ENCODE data around the gene RAB20.
"Not testable (repeated sequence)": the region's sequence is repeated elsewhere in the genome, so short reads cannot be mapped to it uniquely, and the experiment has no call there.

RAB20 gene

GRCh38 chr13:110575322-110576069, 14.0 kb upstream of the RAB20 start:
- DNase-seq, result no peak

- no peak for DNase-seq
Observed at GRCh38 chr13:110574161-110574560, 12.6 kb upstream of the RAB20 start.

- DNase-seq, result no peak
Observed at GRCh38 chr13:110572778-110573118, 11.2 kb upstream of the RAB20 start.

- no peak for DNase-seq
Observed at GRCh38 chr13:110571896-110572777, 10.6 kb upstream of the RAB20 start.

- no peak for DNase-seq
Observed at GRCh38 chr13:110570886-110571285, 9.4 kb upstream of the RAB20 start.

GRCh38 chr13:110569962-110570361, 8.4 kb upstream of the RAB20 start:
- DNase-seq, result not testable (repeated sequence)

- DNase-seq, result no peak
Observed at GRCh38 chr13:110568612-110569011, 7.1 kb upstream of the RAB20 start.

GRCh38 chr13:110566171-110566570, 4.6 kb upstream of the RAB20 start:
- DNase-seq, result no peak

GRCh38 chr13:110565296-110565695, 3.8 kb upstream of the RAB20 start:
- no peak for DNase-seq

- no peak for DNase-seq
Observed at GRCh38 chr13:110564472-110564985, 3.0 kb upstream of the RAB20 start.

- no peak for DNase-seq
Observed at GRCh38 chr13:110563463-110563774, 1.9 kb upstream of the RAB20 start.

GRCh38 chr13:110562696-110563462, 1.4 kb upstream of the RAB20 start:
- no peak for DNase-seq

GRCh38 chr13:110562036-110562597, 595 bp upstream of the RAB20 start:
- no peak for DNase-seq

- no peak for DNase-seq
Observed at GRCh38 chr13:110560601-110561343, 750 bp downstream of the RAB20 start.

- no peak for DNase-seq
Observed at GRCh38 chr13:110559986-110560385, 1.5 kb downstream of the RAB20 start.

GRCh38 chr13:110559429-110559943, 2.0 kb downstream of the RAB20 start:
- DNase-seq, result no peak

GRCh38 chr13:110557610-110558305, 3.8 kb downstream of the RAB20 start:
- DNase-seq, result no peak

GRCh38 chr13:110557082-110557481, 4.4 kb downstream of the RAB20 start:
- no peak for DNase-seq

- no peak for DNase-seq
Observed at GRCh38 chr13:110556224-110556606, 5.3 kb downstream of the RAB20 start.

- DNase-seq, result no peak
Observed at GRCh38 chr13:110555601-110556223, 5.8 kb downstream of the RAB20 start.

- no peak for DNase-seq
Observed at GRCh38 chr13:110554946-110555345, 6.6 kb downstream of the RAB20 start.
